ENCODE data around the gene TMEM35B.
"Not testable (repeated sequence)": the region's sequence is repeated elsewhere in the genome, so short reads cannot be mapped to it uniquely, and the experiment has no call there.

TMEM35B gene

DNA sequence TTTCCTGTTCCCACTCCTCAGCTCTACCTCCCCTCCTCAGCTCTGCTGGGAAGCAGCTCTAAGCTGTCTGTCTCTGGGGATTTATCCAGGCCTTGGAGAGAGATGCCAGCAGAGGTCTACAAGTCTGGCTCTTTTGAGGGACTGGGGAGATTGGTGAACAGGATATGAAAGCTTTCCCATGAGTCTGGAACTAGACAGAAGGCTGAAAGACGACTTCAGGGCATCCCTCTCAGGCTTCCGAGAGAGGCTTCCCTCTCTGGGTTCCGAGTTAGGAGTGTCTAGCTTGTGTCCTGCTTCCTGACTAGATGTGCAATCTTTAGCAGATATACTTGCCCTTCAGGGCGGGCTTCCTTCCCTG, 733 bp downstream of the TMEM35B start:
- Histone ChIP-seq H3K9ac (ENCODE audit: low read depth, low read length) (peak overlapping the region; percentile 84), H3K4me1 (ENCODE audit: insufficient read depth, low read length) (peaks cover 6% of the 10 kb centered on the region), H3K36me3 (ENCODE audit: insufficient read depth, low read length) (peaks cover 4% of the 10 kb centered on the region; the same call in 1 of the 2 replicates), H3K9me3 (ENCODE audit: control insufficient read depth, insufficient read depth, low read length) (no peaks in the 10 kb centered on the region)

DNA sequence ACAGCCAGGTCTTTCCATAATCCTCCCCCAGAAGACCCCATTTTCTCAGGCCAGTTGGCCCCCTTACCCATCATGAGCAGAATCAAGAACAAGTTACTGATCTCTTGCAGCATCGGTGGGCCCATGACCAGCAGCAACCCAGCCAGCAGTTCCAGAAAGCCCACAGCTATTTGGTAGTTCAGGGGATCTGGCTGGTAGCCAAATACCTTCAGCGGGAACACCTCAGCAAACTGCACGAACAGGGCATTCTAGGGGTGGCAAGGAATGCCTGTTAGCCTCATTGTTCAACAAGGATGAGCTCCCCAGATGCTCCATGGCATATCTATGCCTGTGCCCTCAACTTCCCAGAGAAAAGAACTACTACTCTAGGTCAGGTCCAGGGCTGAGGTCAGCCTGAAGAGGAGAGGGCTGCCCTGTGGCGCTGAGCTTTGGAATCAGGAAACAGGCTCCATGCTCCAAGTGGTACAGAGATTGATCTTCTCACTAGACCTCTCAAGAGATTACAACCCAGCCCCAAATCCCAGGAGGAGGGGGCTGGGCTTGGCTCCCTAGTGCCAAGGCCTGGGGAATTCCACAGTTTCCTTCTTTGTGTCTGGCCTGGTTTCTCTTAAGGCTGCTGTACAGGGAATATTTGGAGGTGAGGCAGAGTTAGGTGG, 1.3 kb downstream of the TMEM35B start:
- no peaks in the 10 kb centered on the region for H3K9me3 ChIP-seq (ENCODE audit: control insufficient read depth, insufficient read depth, low read length)
- H3K36me3 ChIP-seq (ENCODE audit: insufficient read depth, low read length): peaks cover 4% of the 10 kb centered on the region; the same call in 1 of the 2 replicates
- H3K4me1 ChIP-seq (ENCODE audit: insufficient read depth, low read length): peaks cover 6% of the 10 kb centered on the region
- H3K9ac ChIP-seq (ENCODE audit: low read depth, low read length): peak overlapping the region; percentile 84; the same call in 1 of the 2 replicates

DNA sequence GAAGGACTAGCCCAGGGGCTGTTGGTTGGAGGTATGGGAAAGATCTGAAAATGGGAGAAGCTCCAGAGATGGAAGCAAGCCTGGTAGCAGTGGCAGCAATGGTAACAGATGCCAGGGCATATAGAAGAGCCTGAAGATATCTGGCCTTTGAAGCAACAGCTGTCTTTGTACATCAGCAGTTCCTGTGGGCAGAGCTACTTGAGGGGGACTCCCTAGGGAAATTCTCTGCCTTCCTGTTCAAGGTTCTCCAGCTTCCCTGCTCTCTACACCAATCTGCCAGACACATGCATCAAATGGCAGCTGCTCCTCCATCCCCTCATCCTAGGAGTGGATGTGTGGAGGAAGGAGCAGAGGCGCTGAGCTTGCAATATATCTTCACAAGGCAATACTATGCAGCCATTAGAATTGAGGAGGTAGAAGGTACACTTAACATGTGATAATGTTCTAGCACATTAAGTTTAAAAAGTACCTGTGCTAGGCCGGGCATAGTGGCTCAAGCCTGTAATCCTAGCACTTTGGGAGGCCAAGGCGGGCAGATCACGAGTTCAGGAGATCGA, 2.2 kb downstream of the TMEM35B start:
- Histone ChIP-seq H3K4me1 (ENCODE audit: insufficient read depth, low read length) (peaks cover 6% of the 10 kb centered on the region), H3K36me3 (ENCODE audit: insufficient read depth, low read length) (peaks cover 4% of the 10 kb centered on the region; the same call in 1 of the 2 replicates), H3K9me3 (ENCODE audit: control insufficient read depth, insufficient read depth, low read length) (no peaks in the 10 kb centered on the region), H3K9ac (ENCODE audit: low read depth, low read length) (no peak overlapping the region)

GRCh38 chr1:34980715-34981114, 4.4 kb downstream of the TMEM35B start:
- Histone ChIP-seq H3K9me3 (ENCODE audit: control insufficient read depth, insufficient read depth, low read length) (no peaks in the 10 kb centered on the region), H3K4me1 (ENCODE audit: insufficient read depth, low read length) (peaks cover 6% of the 10 kb centered on the region), H3K36me3 (ENCODE audit: insufficient read depth, low read length) (peaks cover 4% of the 10 kb centered on the region; the same call in 1 of the 2 replicates), H3K9ac (ENCODE audit: low read depth, low read length) (no peak overlapping the region)

DNA sequence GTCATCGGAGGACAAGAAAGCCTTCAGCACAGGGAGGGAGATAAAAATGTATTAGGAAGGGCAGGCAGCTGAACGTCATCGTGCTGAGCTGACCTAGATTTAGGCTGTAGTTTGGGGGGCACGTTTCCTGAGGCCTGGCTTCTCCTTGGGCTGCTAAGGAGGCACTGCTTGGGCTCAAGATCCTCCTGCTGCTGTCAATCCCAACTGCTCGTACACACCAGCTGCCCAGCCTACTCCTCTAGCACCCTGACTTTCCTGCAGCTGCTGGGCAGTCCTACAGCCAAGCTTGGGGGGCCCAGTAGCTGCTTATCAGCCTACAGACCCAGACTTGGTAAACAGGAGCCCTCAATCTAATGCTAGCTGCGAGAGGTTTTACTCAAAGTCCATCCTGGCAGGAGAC, 6.2 kb downstream of the TMEM35B start:
- Histone ChIP-seq H3K9me3 (ENCODE audit: control insufficient read depth, insufficient read depth, low read length) (no peaks in the 10 kb centered on the region), H3K9ac (ENCODE audit: low read depth, low read length) (no peak overlapping the region), H3K36me3 (ENCODE audit: insufficient read depth, low read length) (peaks cover 4% of the 10 kb centered on the region; the same call in 1 of the 2 replicates), H3K4me1 (ENCODE audit: insufficient read depth, low read length) (peaks cover 10% of the 10 kb centered on the region)

DNA sequence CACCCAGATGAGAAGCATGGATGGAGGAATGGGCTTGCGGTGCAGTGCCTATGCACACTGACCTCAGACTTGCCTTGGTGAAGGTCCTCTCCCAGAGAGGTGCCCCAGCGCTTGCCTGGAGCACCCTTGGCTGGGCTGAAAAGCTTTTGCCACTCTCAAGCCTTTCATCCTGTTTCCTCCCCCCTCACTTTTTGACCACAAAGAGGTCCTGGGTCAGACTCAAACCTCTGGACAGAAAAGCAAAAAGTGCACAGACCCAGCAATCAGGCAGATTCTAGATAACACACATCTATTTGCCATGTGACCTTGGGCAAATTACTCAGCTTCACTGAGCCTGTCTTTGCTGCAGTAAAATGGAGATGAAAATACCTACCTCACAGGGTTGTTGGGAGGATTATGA, 7.3 kb downstream of the TMEM35B start:
- peaks cover 10% of the 10 kb centered on the region for H3K4me1 ChIP-seq (ENCODE audit: insufficient read depth, low read length)
- no peak overlapping the region for H3K9ac ChIP-seq (ENCODE audit: low read depth, low read length)
- peaks cover 2% of the 10 kb centered on the region; the same call in 1 of the 2 replicates for H3K36me3 ChIP-seq (ENCODE audit: insufficient read depth, low read length)
- no peaks in the 10 kb centered on the region for H3K9me3 ChIP-seq (ENCODE audit: control insufficient read depth, insufficient read depth, low read length)

DNA sequence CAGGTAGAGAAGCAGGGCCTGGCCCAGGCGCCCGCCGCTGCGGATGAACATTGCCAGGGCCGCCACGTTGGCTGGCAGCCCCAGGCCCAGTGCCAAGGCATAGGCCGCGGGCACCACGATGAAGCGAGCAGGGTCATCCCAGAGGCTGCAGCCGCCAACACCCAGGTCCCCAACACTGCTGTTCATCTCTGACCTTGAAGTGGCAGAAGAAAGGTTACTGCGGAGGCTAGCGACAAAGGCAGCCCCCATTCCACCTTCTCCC, 8.0 kb downstream of the TMEM35B start:
- no peaks in the 10 kb centered on the region for H3K9me3 ChIP-seq (ENCODE audit: control insufficient read depth, insufficient read depth, low read length)

DNA sequence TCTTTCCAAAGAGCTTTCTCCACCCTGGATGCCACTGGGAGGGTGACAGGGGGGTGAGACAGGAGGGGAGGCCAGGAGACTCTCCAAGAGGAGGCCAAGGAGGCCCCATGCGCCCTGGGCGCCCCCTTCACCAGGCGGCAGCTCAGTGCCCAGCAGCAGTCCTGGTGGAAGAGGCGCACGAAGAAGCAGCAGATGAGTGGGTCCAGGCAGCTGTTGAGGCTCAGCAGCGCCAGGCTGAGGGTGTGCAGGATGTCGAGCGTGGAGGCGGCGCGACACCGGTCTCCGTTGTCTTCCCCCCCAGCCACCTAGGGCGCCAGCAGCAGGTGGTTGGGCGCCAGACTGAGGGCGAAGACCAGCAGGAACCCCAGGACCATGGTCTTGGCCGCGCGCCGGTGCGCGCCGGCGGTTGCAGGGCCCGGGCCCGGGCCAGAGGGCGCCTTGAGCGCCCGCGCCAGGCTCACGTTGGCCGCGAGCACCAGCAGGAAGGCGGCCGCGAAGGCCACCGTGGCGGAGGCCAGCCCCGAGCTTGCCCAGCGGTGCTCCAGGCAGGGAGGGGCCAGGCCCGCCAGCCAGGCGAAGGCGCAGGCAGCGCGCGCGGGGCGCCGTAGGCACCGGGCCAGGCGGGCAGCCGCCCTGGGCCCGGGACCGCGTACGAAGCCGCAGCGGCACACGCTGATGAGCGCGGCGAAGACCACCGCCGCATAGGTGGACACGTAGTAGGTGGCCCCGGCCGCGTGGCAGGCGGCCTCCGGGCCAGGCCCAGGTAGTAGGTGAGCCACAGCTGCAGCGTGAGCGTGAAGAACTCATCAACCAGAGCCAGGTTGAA, 8.6 kb downstream of the TMEM35B start:
- H3K4me1 ChIP-seq (ENCODE audit: insufficient read depth, low read length): peaks cover 10% of the 10 kb centered on the region
- no peaks in the 10 kb centered on the region for H3K9me3 ChIP-seq (ENCODE audit: control insufficient read depth, insufficient read depth, low read length)
- H3K36me3 ChIP-seq (ENCODE audit: insufficient read depth, low read length): no peaks in the 10 kb centered on the region
- H3K9ac ChIP-seq (ENCODE audit: low read depth, low read length): no peak overlapping the region

More for the DNA sequence above, 8.0 kb downstream of the TMEM35B start:
- Histone ChIP-seq H3K36me3 (ENCODE audit: insufficient read depth, low read length) (no peaks in the 10 kb centered on the region), H3K9ac (ENCODE audit: low read depth, low read length) (no peak overlapping the region), H3K4me1 (ENCODE audit: insufficient read depth, low read length) (peaks cover 10% of the 10 kb centered on the region)

DNA sequence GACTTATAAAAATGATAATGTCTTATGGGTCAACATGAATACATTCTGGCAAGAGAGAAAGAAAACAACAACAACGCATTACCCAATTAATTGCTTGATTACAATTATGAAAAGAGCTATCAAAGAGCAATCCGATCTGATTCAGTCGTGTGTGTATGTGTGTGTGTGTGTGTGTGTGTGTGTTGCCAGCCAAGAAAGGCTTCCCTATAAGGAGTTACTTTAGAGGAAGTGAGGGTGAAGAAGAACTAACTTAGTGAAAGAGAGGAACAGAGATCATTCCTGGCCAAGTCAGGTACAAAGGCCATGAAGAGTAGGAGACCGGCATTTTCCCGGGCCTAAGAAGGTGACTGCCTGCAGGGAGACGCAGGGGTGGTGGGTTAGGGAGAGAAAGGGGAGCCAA, 9.4 kb downstream of the TMEM35B start:
- Histone ChIP-seq H3K36me3 (ENCODE audit: insufficient read depth, low read length) (no peaks in the 10 kb centered on the region), H3K9ac (ENCODE audit: low read depth, low read length) (no peak overlapping the region), H3K4me1 (ENCODE audit: insufficient read depth, low read length) (peaks cover 10% of the 10 kb centered on the region), H3K9me3 (ENCODE audit: control insufficient read depth, insufficient read depth, low read length) (no peaks in the 10 kb centered on the region)

DNA sequence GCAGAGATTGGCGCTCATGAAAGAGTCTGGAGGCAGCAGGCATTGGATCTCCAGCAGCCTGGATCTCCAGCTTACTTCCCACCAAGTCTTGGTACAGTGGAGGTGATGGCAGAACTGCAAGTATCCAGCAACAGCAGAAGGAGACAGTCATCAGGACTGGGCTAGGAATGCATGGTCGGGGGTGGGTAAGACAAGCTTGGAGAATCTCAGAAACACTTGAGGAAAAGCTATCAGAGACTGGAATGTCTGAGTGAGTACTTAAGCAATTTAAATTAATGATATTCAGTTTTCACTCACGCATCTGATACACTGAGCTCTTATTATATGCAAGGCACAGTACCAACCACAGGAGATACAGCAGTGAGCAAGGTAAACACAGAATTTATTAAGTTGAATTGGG, 9.8 kb downstream of the TMEM35B start:
- peaks cover 10% of the 10 kb centered on the region for H3K4me1 ChIP-seq (ENCODE audit: insufficient read depth, low read length)
- H3K9ac ChIP-seq (ENCODE audit: low read depth, low read length): no peak overlapping the region
- no peaks in the 10 kb centered on the region for H3K36me3 ChIP-seq (ENCODE audit: insufficient read depth, low read length)
- no peaks in the 10 kb centered on the region for H3K9me3 ChIP-seq (ENCODE audit: control insufficient read depth, insufficient read depth, low read length)

- Histone ChIP-seq H3K36me3 (ENCODE audit: insufficient read depth, low read length) (no peaks in the 10 kb centered on the region), H3K9me3 (ENCODE audit: control insufficient read depth, insufficient read depth, low read length) (no peaks in the 10 kb centered on the region), H3K9ac (ENCODE audit: low read depth, low read length) (no peak overlapping the region), H3K4me1 (ENCODE audit: insufficient read depth, low read length) (peaks cover 10% of the 10 kb centered on the region)
Measured at GRCh38 chr1:34974626-34975025, 10.5 kb downstream of the TMEM35B start.

DNA sequence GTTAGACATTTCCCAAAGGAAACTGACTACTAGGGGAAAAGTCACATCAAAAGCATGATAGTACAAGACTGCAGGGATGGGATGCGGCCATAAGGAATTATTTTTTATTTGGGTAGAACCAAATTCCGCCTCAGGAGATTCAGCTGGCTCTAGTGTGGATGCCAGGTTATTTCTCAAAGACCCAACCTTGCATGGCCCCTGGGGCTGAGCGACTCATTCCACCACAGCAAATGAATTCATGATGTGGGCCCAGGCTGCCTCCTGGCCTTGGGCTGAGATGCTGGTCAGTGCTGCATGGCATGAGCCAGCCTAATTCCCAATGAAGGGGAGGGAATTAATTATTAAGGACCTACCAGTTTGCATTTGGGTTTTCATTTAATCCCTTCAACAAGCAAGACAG, 11.8 kb downstream of the TMEM35B start:
- Histone ChIP-seq H3K36me3 (ENCODE audit: insufficient read depth, low read length) (no peaks in the 10 kb centered on the region), H3K9ac (ENCODE audit: low read depth, low read length) (no peak overlapping the region), H3K4me1 (ENCODE audit: insufficient read depth, low read length) (peaks cover 10% of the 10 kb centered on the region), H3K9me3 (ENCODE audit: control insufficient read depth, insufficient read depth, low read length) (peaks cover 5% of the 10 kb centered on the region)

DNA sequence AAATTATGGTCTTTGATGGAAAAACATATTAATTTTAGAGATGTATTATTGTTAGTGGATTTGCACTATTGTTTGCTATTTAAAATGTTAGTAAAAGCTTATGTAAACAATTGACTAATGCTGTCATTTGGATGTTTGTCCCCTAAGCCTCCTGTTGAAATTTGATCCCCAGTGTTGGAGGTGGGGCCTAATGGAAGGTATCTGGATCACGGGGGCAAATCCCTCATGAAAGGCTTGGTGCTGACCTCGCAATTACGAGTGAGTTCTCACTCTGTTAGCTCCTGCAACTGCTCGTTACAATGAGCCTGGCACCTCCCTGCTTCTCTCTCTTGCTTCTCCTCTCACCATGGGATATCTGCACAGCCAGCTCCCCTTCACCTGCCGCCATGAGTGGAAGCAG, 14.3 kb downstream of the TMEM35B start:
- H3K36me3 ChIP-seq (ENCODE audit: insufficient read depth, low read length): no peaks in the 10 kb centered on the region
- H3K9ac ChIP-seq (ENCODE audit: low read depth, low read length): no peak overlapping the region
- H3K9me3 ChIP-seq (ENCODE audit: control insufficient read depth, insufficient read depth, low read length): peaks cover 10% of the 10 kb centered on the region
- peaks cover 10% of the 10 kb centered on the region for H3K4me1 ChIP-seq (ENCODE audit: insufficient read depth, low read length)

- Histone ChIP-seq H3K36me3 (ENCODE audit: insufficient read depth, low read length) (no peaks in the 10 kb centered on the region), H3K9ac (ENCODE audit: low read depth, low read length) (no peak overlapping the region), H3K4me1 (ENCODE audit: insufficient read depth, low read length) (peaks cover 7% of the 10 kb centered on the region), H3K9me3 (ENCODE audit: control insufficient read depth, insufficient read depth, low read length) (peaks cover 10% of the 10 kb centered on the region)
Measured at GRCh38 chr1:34970220-34970735, 14.9 kb downstream of the TMEM35B start.

DNA sequence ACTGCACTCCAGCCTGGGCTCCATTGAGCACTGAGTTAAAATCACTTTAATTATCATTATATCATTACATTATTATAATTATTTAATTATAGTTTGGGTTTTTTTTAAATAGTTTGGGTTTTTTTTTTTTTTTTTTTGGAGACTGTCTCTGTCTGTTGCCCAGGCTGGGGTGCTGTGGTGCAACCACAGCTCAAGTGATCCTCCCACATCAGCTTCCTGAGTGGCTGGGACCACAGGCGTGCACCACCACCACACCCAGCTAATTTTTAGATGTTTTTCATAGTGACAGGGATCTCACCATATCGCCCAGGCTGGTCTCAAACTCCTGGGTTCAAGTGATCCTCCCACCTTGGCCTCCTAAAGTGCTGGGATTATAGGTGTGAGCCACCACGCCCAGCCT, 16.9 kb downstream of the TMEM35B start:
- not testable (repeated sequence) for H3K4me1 ChIP-seq (ENCODE audit: insufficient read depth, low read length); H3K9ac ChIP-seq (ENCODE audit: low read depth, low read length); H3K36me3 ChIP-seq (ENCODE audit: insufficient read depth, low read length); H3K9me3 ChIP-seq (ENCODE audit: control insufficient read depth, insufficient read depth, low read length)

All from ES-I3 (cell line).